ENCODE results near the gene WAPL. TPM values are rescaled to one million over a fixed set of nuclear protein-coding genes. Genes with fewer than 3 reads are reported as not detected.

Gene WAPL, protein sequence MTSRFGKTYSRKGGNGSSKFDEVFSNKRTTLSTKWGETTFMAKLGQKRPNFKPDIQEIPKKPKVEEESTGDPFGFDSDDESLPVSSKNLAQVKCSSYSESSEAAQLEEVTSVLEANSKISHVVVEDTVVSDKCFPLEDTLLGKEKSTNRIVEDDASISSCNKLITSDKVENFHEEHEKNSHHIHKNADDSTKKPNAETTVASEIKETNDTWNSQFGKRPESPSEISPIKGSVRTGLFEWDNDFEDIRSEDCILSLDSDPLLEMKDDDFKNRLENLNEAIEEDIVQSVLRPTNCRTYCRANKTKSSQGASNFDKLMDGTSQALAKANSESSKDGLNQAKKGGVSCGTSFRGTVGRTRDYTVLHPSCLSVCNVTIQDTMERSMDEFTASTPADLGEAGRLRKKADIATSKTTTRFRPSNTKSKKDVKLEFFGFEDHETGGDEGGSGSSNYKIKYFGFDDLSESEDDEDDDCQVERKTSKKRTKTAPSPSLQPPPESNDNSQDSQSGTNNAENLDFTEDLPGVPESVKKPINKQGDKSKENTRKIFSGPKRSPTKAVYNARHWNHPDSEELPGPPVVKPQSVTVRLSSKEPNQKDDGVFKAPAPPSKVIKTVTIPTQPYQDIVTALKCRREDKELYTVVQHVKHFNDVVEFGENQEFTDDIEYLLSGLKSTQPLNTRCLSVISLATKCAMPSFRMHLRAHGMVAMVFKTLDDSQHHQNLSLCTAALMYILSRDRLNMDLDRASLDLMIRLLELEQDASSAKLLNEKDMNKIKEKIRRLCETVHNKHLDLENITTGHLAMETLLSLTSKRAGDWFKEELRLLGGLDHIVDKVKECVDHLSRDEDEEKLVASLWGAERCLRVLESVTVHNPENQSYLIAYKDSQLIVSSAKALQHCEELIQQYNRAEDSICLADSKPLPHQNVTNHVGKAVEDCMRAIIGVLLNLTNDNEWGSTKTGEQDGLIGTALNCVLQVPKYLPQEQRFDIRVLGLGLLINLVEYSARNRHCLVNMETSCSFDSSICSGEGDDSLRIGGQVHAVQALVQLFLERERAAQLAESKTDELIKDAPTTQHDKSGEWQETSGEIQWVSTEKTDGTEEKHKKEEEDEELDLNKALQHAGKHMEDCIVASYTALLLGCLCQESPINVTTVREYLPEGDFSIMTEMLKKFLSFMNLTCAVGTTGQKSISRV (N-terminal part only)
- 9.7 to 18.5 TPM (median 15.7 TPM) in 5 replicates for total RNA-seq (2022; extraction: Qiagen RNA extraction; ENCODE audit: low read depth)

DNA sequence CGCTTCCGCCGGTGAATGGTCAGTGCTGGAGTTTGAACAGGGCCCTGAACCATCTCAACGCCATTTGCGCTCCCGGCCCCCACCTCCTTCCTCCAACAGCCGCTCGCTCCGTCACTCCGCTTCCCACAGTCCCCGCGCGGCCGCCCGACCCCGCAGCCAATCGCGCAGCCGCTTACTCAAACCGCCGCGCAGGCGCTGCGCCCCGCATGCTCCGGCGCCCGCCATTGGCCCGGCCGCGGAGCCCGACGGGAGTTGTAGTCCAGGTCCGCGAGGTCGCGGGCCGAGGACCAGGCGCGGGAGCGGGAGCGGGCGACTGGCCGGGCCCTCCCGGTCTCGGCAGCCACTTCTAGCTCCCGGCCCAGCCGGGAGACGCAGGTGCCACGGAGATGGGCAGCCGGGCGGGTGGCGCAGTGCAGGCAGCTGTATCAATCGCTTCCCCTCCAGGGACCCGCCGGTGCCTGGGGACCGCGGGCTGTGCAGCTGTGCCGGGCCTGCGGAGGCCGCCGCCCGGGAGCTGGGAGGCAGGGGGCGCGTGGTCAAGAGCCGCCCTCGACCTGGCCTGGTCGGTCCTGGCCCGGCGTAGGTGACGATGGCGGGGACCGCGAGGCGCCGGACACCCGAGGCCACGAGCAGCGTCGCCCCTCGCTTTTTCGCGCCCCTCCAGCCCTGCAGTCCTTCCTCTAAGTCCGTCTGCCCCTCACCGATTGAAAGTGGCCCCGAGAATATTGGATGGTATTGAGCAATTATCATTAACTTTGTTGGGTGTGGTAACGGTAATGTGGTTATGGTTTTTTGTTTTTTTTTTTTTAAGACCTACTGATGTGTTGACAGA, at the start of gene WAPL:
WAPL (minus strand) TSS at position 115 of the 832 bp plus-strand sequence. CDS start 3,723 bp downstream, outside the sequence.

Other genes starting within 250 kb of the WAPL start
- gene GRID1, start 155.0 kb downstream of the WAPL start, total RNA-seq (2022; extraction: Qiagen RNA extraction; ENCODE audit: low read depth): 0.14 to 0.42 TPM (median 0.29 TPM) in 5 replicates
- gene OPN4, start 132.8 kb upstream of the WAPL start, total RNA-seq (2022; extraction: Qiagen RNA extraction; ENCODE audit: low read depth): not detected in 5 replicates
- 0.05 to 0.06 TPM (median 0.05 TPM) in 3 of 5 replicates, not detected in the others for gene LDB3, start 146.7 kb upstream of the WAPL start, total RNA-seq (2022; extraction: Qiagen RNA extraction; ENCODE audit: low read depth)
- gene BMPR1A, start 234.8 kb upstream of the WAPL start, total RNA-seq (2022; extraction: Qiagen RNA extraction; ENCODE audit: low read depth): 15.1 to 26.7 TPM (median 23.2 TPM) in 5 replicates